MM.1S (cell line): ENCODE measurements around the gene IQCK.

Experiments used
- DNase-seq: peaks from one replicate; pipeline ENCODE4 v3.0.0-alpha.2; 2015
- H2AFZ ChIP-seq: fragments of 300-600 bp; sonication (generic); 2 replicates; pipeline ENCODE4 v1.6.0; 2016; ENCODE audit warnings: antibody characterized with exemption, low read length
- H3F3A ChIP-seq: fragments of 300-600 bp; sonication (generic); 2 replicates; pipeline ENCODE4 v1.6.1; 2016; ENCODE audit warnings: mild to moderate bottlenecking, antibody characterized with exemption, low read length, moderate library complexity, mixed read lengths; ENCODE audit not compliant: insufficient read depth
- H3K27ac ChIP-seq: fragments of 300-600 bp; sonication (generic); 2 replicates; pipeline ENCODE4 v1.5.1; 2016; ENCODE audit warnings: mild to moderate bottlenecking, low read length
- H3K27me3 ChIP-seq: fragments of 300-600 bp; sonication (generic); replicated peaks from 2 replicates; pipeline ENCODE4 v1.6.0; 2016; ENCODE audit warnings: low read length; ENCODE audit not compliant: insufficient read depth
- H3K36me3 ChIP-seq: fragments of 300-600 bp; sonication (generic); replicated peaks from 2 replicates; pipeline ENCODE4 v1.6.1; 2016; ENCODE audit warnings: mild to moderate bottlenecking, low read length, mixed read lengths; ENCODE audit not compliant: insufficient read depth
- H3K4me1 ChIP-seq: fragments of 300-600 bp; sonication (generic); 2 replicates; pipeline ENCODE4 v1.6.1; 2016; ENCODE audit warnings: low read length, mixed read lengths
- H3K4me2 ChIP-seq: fragments of 300-600 bp; sonication (generic); 2 replicates; pipeline ENCODE4 v1.6.0; 2016; ENCODE audit warnings: low read depth, low read length
- H3K4me3 ChIP-seq: fragments of 300-600 bp; sonication (generic); 2 replicates; pipeline ENCODE4 v1.5.1; 2016; ENCODE audit warnings: low read length, mixed read lengths
- H3K79me2 ChIP-seq: fragments of 300-600 bp; sonication (generic); 2 replicates; pipeline ENCODE4 v1.6.1; 2016; ENCODE audit warnings: mixed run types, low read length, mixed read lengths
- H3K9ac ChIP-seq: fragments of 300-600 bp; sonication (generic); 2 replicates; pipeline ENCODE4 v1.6.1; 2016; ENCODE audit warnings: low read length, mixed read lengths
- H3K9me2 ChIP-seq: fragments of 300-600 bp; sonication (generic); replicated peaks from 2 replicates; pipeline ENCODE4 v1.6.1; 2016; ENCODE audit warnings: mild to moderate bottlenecking, low read length, mixed read lengths; ENCODE audit not compliant: insufficient read depth
- H3K9me3 ChIP-seq: fragments of 300-600 bp; sonication (generic); replicated peaks from 2 replicates; pipeline ENCODE4 v1.6.1; 2016; ENCODE audit warnings: mild to moderate bottlenecking, low read length, mixed read lengths; ENCODE audit not compliant: insufficient read depth
- H4K20me1 ChIP-seq: fragments of 300-600 bp; sonication (generic); 2 replicates; pipeline ENCODE4 v1.6.1; 2016; ENCODE audit warnings: mild to moderate bottlenecking, low read length, moderate library complexity, mixed read lengths; ENCODE audit not compliant: insufficient read depth
- CTCF ChIP-seq: fragments of 300-600 bp; sonication (generic); IDR thresholded peaks from 2 replicates; pipeline ENCODE4 v1.5.1; 2016; ENCODE audit warnings: antibody characterized with exemption, low read length, mixed read lengths
- EZH2 ChIP-seq: fragments of 300-600 bp; sonication (generic); optimal IDR thresholded peaks from 2 replicates; pipeline ENCODE3; 2017; ENCODE audit warnings: low read depth, mild to moderate bottlenecking, antibody characterized with exemption, low read length, mixed read lengths
- EZH2phosphoT487 ChIP-seq: fragments of 300-600 bp; sonication (generic); IDR thresholded peaks from 2 replicates; pipeline ENCODE4 v1.6.1; 2018; ENCODE audit warnings: antibody characterized with exemption, low read length

Gene IQCK

GRCh38 chr16:19703172-19703889, 14.7 kb upstream of the IQCK start:
- no peak for DNase-seq
- no peaks in the 10 kb centered on the region for H4K20me1 ChIP-seq
- no peaks in the 10 kb centered on the region for H3K4me1 ChIP-seq
- H3K36me3 ChIP-seq, result no peaks in the 10 kb centered on the region
- no peaks in the 10 kb centered on the region for H3K9me2 ChIP-seq
- H3K79me2 ChIP-seq, result no peaks in the 10 kb centered on the region
- no peak overlapping the region for H3K27ac ChIP-seq
- no peak overlapping the region for H3K4me2 ChIP-seq
- H3K4me3 ChIP-seq, result no peak overlapping the region
- H3K27me3 ChIP-seq, result no peaks in the 10 kb centered on the region
- TF ChIP-seq CTCF, result no peak
- H3K9me3 ChIP-seq, result no peaks in the 10 kb centered on the region
- no peaks in the 10 kb centered on the region for H3F3A ChIP-seq
- no peak overlapping the region for H3K9ac ChIP-seq
- no peak overlapping the region for H2AFZ ChIP-seq

GRCh38 chr16:19704321-19705145, 13.5 kb upstream of the IQCK start:
- Histone ChIP-seq H2AFZ (no peak overlapping the region), H3K4me1 (no peaks in the 10 kb centered on the region), H3K9me2 (no peaks in the 10 kb centered on the region), H3K27ac (no peak overlapping the region), H3K4me2 (no peak overlapping the region), H3K79me2 (no peaks in the 10 kb centered on the region), H3K9ac (no peak overlapping the region), H3K27me3 (no peaks in the 10 kb centered on the region), H3F3A (no peaks in the 10 kb centered on the region), H3K4me3 (no peak overlapping the region), H3K9me3 (no peaks in the 10 kb centered on the region), H3K36me3 (no peaks in the 10 kb centered on the region), H4K20me1 (no peaks in the 10 kb centered on the region)
- no peak for TF ChIP-seq EZH2
- TF ChIP-seq CTCF, result no peak
- TF ChIP-seq EZH2phosphoT487, result no peak
- DNase-seq, result no peak

GRCh38 chr16:19705146-19705501, 12.9 kb upstream of the IQCK start:
- H3K27ac ChIP-seq, result no peak overlapping the region
- H3K79me2 ChIP-seq, result no peaks in the 10 kb centered on the region
- H3K9me2 ChIP-seq, result no peaks in the 10 kb centered on the region
- H3K4me3 ChIP-seq, result no peak overlapping the region
- H4K20me1 ChIP-seq, result no peaks in the 10 kb centered on the region
- no peaks in the 10 kb centered on the region for H3F3A ChIP-seq
- no peak for DNase-seq
- H3K27me3 ChIP-seq, result no peaks in the 10 kb centered on the region
- H3K9me3 ChIP-seq, result no peaks in the 10 kb centered on the region
- no peak overlapping the region for H3K9ac ChIP-seq
- no peak overlapping the region for H3K4me2 ChIP-seq
- TF ChIP-seq EZH2, result no peak
- TF ChIP-seq CTCF, result no peak
- H3K36me3 ChIP-seq, result no peaks in the 10 kb centered on the region
- H2AFZ ChIP-seq, result no peak overlapping the region
- H3K4me1 ChIP-seq, result no peaks in the 10 kb centered on the region
